Activated CD8-positive, alpha-beta memory T cell treated with anti-CD3 and anti-CD28 coated beads, Interleukin-2, amount 10 ng/mL, durations not matched to agents 7 days and 5 days (primary cell): ENCODE measurements around the gene ADAMTS20. TPM values are rescaled to one million over a fixed set of nuclear protein-coding genes. Genes with fewer than 3 reads are reported as not detected.

Experiments
- ATAC-seq: fragments of 150-1000 bp; cut with Tn5 transposase; one replicate; pipeline ENCODE4 v1.10.0; 2021; ENCODE audit warnings: moderate library complexity
- CTCF ChIA-PET: fragments of 350-600 bp; sonication (Branson Sonifier 250); formaldehyde crosslinking; loops from one replicate; lab custom pipeline; 2021; ENCODE audit warnings: antibody characterized with exemption; lab: Charles Lee
- DNase-seq: peaks from one replicate; pipeline ENCODE4 v3.0.0-alpha.2; 2020
- H3K27ac Mint-ChIP-seq: one replicate; pipeline ENCODE4 v1.8.0; 2021; ENCODE audit warnings: mild to moderate bottlenecking, mixed read lengths
- H3K27me3 Mint-ChIP-seq: one replicate; pipeline ENCODE4 v1.8.0; 2021; ENCODE audit warnings: mixed read lengths
- H3K36me3 Mint-ChIP-seq: one replicate; pipeline ENCODE4 v1.8.0; 2021; ENCODE audit warnings: mild to moderate bottlenecking, mixed read lengths
- H3K4me1 Mint-ChIP-seq: one replicate; pipeline ENCODE4 v1.8.0; 2021; ENCODE audit warnings: mixed read lengths
- H3K4me3 Mint-ChIP-seq: one replicate; pipeline ENCODE4 v1.8.0; 2021; ENCODE audit warnings: mild to moderate bottlenecking, moderate library complexity, mixed read lengths
- H3K9me3 Mint-ChIP-seq: one replicate; pipeline ENCODE4 v1.8.0; 2022; ENCODE audit warnings: low read depth, mixed read lengths
- total RNA-seq, 2 experiments: library from RNA; stranded (reverse); gene quantifications; one replicate each; pipeline ENCODE4 v1.2.3, GENCODE V29; 2021

The ADAMTS20 gene
- total RNA-seq, 2 experiments from 2014 or later = not detected

DNA sequence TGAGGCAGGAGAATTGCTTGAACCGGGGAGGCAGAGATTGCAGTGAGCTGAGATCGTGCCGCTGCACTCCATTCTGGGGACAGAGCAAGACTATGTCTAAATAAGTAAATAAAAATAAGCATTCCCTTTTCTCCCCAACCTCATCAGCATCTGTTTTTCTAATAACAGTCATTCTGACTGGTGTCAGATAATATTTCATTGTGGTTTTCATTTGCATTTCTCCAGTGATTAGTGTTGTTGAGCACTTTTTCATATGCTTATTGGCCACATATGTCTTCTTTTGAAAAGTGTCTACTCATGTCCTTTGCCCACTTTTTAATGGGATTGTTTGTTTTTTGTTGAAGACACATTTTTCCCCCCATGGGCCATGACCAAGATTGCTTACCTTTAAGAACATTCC, 243.2 kb downstream of the ADAMTS20 start:
- H3K27ac Mint-ChIP-seq = no peak overlapping the region
- no peaks in the 10 kb centered on the region for H3K36me3 Mint-ChIP-seq
- H3K4me3 Mint-ChIP-seq = no peak overlapping the region
- ATAC-seq = no peak
- DNase-seq = no peak
- H3K4me1 Mint-ChIP-seq = no peaks in the 10 kb centered on the region
- H3K9me3 Mint-ChIP-seq = peaks cover 4% of the 10 kb centered on the region
- CTCF ChIA-PET = no interaction called here
- H3K27me3 Mint-ChIP-seq = no peaks in the 10 kb centered on the region

DNA sequence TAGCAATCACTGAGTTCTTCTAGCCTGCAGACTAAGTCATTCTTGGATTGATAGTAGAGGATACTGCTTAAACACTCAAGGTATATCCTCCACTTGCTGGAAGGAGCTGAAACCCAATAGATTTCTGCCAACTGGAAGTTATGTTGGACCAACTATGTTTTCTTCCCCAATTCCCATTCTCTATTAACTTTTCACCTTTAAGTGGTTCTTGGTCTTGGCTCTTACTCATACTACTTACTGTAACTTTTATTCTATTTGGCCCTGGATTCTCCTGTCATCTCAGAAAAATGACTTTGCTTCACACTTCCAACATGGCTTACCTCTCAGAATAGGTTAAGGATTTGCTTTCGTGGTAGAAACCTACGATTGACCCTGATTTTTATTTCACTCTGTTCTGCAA, 244.9 kb downstream of the ADAMTS20 start:
- no peaks in the 10 kb centered on the region for H3K36me3 Mint-ChIP-seq
- ATAC-seq (no peak), DNase-seq (no peak)
- no peak overlapping the region for H3K4me3 Mint-ChIP-seq
- peaks cover 4% of the 10 kb centered on the region for H3K9me3 Mint-ChIP-seq
- CTCF ChIA-PET = no interaction called here
- H3K27me3 Mint-ChIP-seq = no peaks in the 10 kb centered on the region
- H3K4me1 Mint-ChIP-seq = no peaks in the 10 kb centered on the region
- no peak overlapping the region for H3K27ac Mint-ChIP-seq

DNA sequence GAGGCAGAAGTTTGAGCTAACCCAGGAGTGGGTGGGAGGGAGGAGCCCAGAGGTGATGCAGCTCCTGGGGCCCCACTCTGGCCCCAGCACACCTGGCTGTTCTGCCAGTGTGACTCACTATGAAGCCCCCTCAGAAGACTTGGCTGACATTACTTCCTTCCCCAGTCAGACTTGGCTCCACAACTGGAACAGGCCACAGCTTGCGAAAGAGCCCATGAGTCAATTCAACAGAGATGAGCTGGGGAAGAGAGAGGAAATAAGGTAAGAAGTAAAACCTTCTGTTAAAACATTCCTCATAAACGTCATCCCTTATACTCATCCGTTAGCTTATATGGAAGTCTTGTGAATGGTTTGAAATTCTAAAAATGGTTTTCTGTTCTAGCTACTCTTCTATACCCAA, 245.9 kb downstream of the ADAMTS20 start:
- Mint-ChIP-seq H3K27ac (no peak overlapping the region), H3K27me3 (no peaks in the 10 kb centered on the region), H3K36me3 (no peaks in the 10 kb centered on the region), H3K4me3 (no peak overlapping the region), H3K4me1 (no peaks in the 10 kb centered on the region), H3K9me3 (peaks cover 4% of the 10 kb centered on the region)
- no peak for DNase-seq
- no peak for ATAC-seq
- CTCF ChIA-PET = no interaction called here

DNA sequence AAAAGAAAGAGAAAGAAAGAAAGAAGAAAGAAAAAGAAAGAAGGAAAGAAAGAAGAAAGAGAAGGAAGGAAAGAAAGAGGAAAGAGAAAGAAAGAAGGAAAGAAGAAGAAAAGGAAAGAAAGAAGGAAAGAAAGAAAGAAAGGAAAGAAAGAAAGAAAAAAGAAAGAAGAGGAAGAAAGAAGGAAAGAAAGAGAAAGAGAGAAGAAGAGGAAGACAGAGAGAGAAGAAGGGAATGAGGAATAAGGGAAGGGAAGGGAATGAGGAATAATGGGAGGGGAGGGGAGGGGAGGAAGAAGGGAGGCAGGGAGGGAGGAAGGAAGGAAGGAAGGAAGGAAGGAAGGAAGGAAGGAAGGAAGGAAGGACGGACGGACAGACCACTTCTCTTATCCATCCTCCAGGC, 246.9 kb downstream of the ADAMTS20 start:
- H3K4me3 Mint-ChIP-seq = no peak overlapping the region
- no peak overlapping the region for H3K27ac Mint-ChIP-seq
- DNase-seq (no peak), ATAC-seq (no peak)
- H3K9me3 Mint-ChIP-seq = peaks cover 4% of the 10 kb centered on the region
- H3K36me3 Mint-ChIP-seq = no peaks in the 10 kb centered on the region
- H3K4me1 Mint-ChIP-seq = no peaks in the 10 kb centered on the region
- CTCF ChIA-PET = no interaction called here
- H3K27me3 Mint-ChIP-seq = no peaks in the 10 kb centered on the region

Other genes with a start within 250 kb of the ADAMTS20 start
- gene PUS7L, start 206.6 kb upstream of the ADAMTS20 start, total RNA-seq = 10 to 100 TPM; 16.0 to 23.5 TPM
- gene IRAK4, start 206.7 kb upstream of the ADAMTS20 start, total RNA-seq = 10 to 100 TPM; 30.4 to 40.4 TPM